HG03460 (cell line): ENCODE results near the gene ARHGEF38.
"Not testable (repeated sequence)": the region's sequence is repeated elsewhere in the genome, so short reads cannot be mapped to it uniquely, and the experiment has no call there.

Experiments
- ATAC-seq: cut with Tn5 transposase; IDR thresholded peaks from one replicate; pipeline ENCODE4 v1.9.1; 2021; ENCODE audit not compliant: unreplicated experiment

ARHGEF38 gene

GRCh38 chr4:105709081-105709450, 156.6 kb downstream of the ARHGEF38 start:
- peak; percentile 34 for ATAC-seq

DNA sequence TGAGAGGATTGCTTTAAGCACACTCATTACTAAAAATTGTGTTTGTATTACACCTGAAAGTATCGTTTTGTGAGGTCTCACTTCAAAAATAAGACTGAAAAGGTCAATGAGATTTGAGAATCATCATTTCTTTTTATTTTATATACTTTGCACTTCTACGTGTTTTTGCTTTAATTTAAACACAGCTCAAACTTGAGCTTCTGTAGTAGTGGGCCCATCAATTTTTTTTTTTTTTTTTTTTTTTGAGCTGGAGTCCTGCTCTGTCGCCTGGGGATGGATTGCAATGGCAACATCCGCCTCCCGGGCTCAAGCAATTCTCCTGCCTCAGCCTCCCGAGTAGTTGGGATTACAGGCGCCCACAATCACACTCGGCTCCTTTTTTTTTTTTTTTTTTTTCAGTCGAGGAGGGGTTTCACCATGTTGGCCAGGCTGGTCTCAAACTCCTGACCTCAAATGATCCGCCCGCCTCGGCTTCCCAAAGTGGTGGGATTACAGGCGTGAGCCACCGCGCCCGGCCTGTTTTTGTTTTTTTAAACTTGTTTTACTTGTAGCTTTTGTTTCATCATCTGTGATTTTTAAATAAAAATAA, 157.7 kb downstream of the ARHGEF38 start:
- ATAC-seq: no peak

DNA sequence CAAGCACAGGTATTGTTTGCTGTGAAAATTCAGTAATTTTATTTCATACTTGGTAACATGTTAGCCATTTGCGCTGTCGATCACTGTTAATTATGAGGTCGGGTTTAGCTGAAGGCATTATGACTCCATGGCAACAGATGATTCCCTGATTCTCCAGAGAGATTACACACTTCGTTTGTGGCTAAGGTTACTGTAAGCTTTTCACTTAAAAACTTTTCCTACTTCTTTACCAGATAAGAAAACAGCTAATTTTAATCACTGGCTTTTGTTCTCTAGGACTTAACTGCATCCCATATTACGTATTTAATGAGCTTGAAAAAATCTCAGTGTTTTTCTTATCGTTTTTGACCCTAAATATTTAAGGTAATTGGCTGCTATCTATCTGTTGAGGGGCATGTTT, 158.3 kb downstream of the ARHGEF38 start:
- no peak for ATAC-seq

GRCh38 chr4:105712766-105713165, 160.3 kb downstream of the ARHGEF38 start:
- no peak for ATAC-seq

GRCh38 chr4:105714071-105714521, 161.7 kb downstream of the ARHGEF38 start:
- peak; percentile 55 for ATAC-seq

DNA sequence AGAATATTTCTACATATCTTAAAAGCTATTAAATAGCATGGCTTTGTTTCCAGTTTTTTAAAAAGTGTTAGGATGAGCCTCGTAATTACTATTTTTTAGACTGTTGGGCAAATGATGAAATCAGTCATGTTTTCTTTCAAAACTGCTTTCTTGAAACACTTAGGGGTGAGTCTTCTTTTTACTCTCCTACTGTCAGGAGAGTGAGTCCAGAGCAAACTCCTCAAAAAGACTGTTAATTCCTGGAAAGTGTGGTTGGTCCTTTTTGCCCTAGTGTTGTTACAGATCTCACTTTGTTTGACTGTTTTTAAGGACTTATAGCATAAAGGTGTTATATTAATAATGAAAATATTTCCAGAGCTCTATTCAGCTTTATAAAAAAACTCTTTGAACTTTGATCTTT, 162.5 kb downstream of the ARHGEF38 start:
- no peak for ATAC-seq

DNA sequence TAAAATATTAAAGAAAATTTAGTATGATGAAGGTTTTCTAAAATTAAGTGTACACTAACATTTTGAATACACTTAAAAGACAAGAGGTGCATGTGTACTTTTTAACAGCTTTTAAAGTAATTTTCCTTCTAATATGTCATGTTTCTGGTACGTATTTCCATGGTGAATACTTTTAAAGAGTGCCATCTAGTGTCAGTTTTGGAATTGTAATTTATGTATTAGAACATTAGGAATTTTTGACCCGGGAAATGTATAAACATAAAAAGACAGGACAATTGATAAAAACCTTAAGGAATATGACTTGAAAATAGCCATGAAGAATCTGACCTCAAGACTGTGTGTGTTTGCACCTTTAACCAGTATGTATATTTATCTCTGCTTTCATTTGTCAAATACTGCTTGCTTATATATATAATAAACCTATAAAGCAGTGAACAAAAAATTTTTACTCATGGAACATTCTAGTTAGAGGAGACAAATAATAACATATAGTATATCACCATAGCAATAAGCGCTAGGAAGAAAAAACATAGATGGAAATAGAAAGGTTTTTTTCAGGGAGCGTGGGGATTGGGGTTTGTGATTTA, 163.4 kb downstream of the ARHGEF38 start:
- no peak for ATAC-seq

DNA sequence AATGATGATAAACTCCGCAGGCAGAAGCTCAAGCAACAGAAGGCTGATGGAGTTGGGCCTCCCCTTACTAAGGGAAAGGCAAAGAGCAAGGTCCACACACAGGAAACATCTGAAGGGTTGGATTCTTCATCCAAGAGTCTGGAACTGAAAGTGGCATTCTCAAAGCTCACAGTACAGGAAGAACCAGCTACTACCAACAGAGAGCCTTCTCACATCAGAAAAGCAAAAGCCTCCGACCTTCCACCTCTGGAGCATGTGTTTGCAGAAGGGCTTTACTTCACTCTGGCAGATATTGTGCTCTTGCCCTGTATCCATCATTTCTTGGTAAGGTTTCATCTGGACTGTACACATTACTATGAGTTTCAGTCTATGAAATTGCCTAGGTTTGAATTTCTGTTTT, 166.8 kb downstream of the ARHGEF38 start:
- no peak for ATAC-seq

DNA sequence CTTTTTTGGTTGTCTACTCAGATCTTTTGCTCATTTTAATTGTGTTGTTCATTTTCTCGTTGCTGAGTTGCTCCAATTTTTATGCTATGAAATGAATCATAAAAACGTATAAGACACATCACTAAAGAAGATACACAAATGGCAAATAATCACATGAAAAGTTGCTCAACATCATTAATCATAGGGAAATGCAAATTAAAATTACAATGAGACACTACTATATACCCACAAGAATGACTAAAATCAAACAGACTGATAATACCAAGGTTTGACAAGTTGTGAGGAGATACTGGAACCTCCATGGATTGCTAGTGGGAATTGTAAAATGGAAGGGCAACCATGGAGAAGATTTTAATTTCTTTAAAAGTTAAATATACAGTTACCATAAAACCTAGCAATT, 173.2 kb downstream of the ARHGEF38 start:
- no peak for ATAC-seq

DNA sequence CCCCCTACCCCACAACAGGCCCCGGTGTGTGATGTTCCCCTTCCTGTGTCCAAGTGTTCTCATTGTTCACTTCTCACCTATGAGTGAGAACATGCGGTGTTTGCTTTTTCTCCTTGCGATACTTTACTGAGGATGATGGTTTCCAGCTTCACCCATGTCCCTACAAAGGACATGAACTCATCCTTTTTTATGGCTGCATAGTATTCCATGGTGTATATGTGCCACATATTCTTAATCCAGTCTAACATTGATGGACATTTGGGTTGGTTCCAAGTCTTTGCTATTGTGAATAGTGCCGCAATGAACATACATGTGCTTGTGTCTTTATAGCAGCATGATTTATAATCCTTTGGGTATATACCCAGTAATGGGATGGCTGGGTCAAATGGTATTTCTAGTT, 177.5 kb downstream of the ARHGEF38 start:
- ATAC-seq: not testable (repeated sequence)
